Inferior parietal cortex (tissue), 1 donor: Measurements from ENCODE around the gene AFDN.

Source experiments
- DNase-seq: peaks from one replicate; pipeline ENCODE4 v3.0.0-alpha.2; 2016; ENCODE audit errors: extremely low spot score

AFDN gene

DNA sequence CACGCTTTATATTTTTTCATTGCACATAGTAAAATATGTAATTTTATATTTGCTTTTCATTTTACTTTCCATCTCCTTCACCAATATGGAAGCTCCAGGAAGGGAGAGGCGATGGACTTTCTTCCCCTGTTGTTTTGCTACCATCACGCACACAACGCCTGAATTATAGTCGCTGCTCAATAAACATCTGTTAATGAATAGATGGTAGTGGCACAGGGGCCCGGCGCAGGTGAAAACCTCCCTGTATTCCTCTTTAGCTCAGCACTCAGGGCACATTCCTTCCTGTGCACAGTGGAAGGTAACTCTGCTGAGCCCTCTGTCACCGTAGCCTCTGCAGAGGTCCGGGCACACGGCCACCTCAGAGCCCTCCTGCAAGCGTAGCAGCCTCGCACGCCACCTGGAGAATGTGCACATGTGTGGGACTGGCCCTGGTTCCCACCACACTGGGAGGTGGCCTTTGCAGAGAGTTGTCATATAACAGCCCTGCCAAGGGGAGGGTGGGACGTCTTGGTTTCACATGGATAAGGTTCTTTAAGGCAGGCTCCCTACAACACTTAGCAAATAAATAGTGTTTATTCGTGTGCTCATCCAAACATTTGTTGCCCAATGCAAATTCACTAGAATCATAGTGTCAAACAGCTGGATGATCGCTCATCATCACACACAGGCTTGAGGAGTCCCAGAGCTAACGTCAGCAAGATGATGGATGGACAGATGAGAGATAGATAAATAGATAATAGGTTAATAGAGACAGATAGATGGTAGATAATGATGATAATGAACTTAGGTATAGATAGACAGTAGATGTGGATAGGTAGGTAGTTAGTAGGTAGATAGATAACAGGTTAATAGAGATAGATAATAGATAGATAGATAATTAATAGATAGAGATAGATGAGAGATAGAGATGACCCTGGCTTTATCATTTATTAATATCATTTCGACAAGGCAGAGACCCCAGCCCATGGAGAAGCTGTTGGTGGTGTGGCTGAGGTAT is 32.3 kb upstream of the AFDN start:
- no peak for DNase-seq

DNA sequence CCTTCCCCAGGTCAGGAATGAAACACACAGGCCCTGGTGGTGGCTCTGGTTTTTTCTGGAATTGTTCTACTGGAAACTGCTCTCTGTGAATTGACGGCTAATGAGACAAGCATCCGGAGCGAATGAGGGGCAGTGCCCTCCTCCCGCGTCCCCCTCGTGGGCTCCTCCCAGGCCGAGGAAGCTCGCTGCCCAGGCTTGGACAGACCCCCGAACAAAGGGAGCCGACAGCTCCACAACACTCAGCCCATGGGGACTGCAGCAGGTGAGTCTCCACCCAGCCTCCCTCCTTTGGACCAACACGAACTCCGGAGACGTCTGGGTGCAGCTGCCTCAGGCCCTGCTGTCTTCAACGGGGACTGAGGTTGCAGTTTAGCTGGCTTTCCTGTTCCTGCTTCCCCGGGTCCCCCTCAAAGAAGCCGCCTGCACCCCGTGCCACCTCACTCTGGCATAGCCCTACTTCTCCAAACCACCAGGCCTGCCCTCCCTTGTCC is 31.3 kb upstream of the AFDN start:
- no peak for DNase-seq

DNA sequence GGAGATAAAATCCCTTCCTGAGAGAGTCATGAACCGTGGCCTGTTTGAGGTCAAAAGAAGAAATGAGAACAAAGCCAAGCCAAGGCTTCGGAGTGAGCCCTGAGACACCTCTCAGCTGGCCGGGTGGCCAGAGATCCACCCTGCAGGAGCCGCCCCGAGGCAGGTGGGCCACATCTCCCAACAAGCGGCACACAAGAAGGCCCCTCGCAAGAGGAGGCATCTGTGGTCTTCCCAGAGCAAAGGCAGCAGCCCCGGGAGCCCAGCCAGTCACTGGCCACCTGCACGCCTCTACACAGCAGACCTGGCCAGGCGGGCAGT is 30.9 kb upstream of the AFDN start:
- no peak for DNase-seq

DNA sequence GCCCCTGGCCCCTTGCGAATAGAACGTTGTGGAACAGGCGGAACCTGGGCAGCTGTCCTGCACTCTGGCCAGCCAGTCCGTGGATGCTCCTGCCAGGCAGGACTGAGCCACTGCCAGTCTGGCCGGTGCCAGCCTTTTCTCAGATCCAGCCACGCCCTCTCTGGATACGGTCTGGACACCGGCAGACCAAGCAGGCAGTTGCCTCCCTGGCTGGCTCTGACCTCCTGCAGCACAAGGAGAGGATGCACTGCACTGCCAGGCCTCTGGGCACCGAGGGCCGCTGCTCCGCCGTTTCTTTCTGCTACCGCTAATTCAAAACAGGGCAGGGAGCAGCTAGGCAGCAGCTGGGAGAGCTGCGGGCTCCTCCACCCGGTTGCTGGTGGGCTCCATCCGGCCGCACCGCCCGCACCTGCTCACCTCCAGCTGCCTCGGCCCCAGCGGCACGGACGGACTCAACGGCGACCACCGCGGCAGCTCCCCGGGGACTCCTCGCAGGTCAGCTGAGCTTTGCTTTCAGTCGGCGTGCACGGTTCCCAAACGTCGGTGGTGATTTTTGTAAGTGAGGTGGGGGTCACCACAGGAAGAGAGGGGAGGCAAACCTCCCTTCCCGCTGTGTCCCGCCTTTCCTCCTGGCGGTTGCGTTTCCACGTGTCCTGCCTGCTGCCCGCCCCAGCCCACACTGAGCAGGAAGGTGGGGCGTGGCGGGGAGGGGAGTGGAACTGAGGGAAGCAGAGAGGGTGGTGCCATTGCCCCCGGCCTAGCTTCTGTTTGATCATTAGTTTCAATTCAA is 30.3 kb upstream of the AFDN start:
- no peak for DNase-seq

DNA sequence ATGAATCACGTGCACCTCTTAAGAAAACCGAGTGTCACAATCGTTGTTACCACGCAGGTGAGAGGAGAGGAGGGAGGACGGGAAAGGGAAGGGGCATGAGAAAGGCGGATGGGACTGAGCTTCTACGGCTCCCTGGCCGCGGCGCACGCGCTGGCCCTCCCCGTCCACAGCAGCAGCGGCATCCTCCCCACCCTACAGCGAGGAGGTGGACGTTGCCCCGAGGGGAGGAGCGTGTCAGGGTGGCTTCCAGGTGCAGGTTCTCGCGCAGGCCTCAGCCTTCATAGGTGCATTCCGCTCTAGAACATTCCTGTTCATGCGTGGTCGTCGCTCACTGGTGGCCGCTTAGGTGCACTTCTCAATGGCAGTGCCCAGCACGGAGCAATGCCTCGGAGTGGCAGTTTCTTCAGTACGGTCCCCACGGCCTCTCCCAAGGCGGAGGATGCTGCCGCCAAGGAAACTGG is 29.7 kb upstream of the AFDN start:
- no peak for DNase-seq

DNA sequence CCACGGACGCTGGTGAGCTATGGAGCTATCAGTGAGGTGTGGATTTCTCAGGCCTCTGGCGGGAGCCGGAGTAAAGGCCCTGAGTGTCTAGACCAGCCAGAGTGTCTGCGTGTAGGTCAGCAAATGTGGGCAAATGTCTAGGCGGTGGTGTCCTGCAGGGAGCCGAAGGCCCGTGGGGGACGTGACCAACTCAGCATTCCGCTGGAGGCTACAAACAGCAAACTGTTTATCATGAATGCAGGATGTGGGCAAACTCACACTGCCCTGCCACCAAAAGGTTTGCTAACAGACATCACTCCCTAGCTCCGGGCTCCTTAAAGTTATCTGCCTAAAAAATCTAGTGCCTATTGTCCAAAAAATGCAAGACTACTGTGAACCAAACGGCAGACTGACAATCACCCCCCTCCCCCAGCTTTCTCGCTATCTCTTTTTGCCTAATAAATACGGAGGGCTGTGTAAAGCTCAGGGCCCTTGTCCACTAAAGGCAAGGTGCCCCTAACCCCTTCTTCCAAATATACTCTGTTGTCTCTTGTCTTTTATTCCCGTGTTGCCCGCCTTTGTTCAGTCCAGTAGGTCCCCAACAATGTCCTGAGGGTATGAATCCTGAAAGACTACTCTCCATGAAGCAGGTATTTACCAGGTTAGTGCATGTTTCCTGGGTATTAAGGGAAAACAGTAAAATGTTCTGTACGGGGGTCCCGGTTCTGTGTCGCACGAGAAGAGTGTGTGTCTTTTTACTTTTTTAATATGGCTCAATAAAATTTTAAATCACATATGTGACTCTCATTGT is 29.0 kb upstream of the AFDN start:
- no peak for DNase-seq

DNA sequence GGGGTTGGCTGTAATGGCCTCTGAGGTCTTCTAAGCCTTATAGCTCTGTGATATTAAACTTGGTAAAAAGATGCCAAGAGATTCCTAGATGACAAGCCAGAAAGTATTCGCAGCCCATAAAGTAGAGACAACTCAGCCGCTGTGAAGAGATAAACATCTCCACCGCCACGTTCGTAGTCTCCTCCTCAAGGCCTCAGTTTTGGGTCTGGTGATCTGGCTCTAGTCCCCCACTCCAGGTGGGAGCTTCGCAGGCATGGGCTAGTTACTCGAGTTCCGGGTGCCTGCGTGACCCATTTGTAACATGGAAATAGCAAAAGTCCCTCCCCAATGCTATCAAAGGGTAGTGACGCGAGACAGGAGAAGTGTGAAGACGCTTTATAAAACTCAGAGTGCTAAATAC is 28.3 kb upstream of the AFDN start:
- no peak for DNase-seq

DNA sequence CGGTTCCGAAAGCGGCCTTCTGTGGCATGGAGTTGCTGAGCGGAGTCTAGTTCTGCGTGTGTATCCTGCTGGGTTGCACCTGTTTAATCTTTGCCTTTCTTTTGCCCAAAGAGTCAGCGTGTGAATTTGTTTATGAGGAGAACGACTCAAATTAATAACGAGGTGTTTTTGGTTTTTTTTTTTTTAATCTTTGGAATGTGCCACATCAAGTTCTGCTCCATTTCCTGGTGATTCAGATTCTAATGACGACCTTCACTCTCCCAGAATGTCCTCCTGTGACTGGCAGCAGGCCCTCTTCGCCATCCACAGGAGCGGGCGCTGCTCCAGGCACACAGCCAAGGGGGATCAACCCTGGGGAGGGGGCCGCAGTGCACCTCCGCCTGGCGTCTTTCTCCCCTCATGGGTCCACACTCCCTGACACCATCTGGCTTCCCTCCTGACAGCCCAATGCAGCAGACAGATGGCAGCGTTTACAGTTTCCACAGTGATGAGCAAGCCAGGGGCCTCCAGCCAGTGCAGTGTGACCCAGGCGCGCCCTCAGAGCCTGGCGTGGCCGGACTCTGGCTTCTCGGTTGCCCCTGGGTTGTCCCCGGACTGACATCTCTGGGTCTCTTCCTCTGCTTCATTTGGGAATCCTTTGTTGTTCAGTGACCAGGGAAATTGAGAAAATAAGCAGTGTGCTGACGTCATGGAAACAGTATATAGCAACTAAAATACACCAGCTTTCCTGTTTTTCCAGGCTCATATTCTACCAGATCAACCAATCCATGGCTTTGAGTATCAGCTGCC is 27.5 kb upstream of the AFDN start:
- DNase-seq, result no peak

DNA sequence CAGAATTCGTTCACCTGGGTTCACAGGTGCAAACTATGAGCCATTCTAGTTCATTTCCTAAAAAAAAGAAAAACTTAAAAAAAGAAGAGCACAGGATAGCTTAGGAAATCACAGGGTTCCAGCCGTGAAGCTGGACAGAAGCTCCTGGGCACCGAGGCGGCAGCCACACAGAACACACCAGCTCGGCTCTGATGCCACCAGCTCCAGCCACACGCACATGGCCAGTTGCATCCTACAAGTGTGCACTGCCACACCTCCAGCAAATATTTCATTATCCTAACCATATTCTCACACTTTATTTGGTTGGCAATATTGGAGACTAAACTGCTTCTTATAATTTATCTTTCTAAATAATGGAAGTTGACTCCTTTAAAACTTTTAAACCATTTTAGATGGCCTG is 26.2 kb upstream of the AFDN start:
- DNase-seq, result no peak

DNA sequence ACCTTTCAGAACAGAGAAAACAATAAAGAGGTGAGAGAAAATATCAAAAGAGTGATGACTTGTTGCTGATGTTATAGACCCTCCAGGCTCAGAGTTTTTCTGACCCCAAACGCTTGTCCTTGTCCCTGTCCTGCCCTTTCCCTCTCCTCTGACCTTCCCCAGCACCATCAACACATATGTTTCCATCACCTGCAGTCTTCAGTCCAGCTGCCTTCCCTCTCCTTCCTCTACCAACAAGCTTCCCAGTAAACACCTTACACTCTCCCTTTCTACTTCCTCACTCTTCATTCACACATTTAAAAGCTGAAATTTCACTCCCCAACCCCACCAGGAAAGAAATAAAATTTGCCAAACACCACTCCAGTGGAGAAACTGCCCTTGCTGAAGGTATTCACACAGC is 25.4 kb upstream of the AFDN start:
- DNase-seq, result no peak

DNA sequence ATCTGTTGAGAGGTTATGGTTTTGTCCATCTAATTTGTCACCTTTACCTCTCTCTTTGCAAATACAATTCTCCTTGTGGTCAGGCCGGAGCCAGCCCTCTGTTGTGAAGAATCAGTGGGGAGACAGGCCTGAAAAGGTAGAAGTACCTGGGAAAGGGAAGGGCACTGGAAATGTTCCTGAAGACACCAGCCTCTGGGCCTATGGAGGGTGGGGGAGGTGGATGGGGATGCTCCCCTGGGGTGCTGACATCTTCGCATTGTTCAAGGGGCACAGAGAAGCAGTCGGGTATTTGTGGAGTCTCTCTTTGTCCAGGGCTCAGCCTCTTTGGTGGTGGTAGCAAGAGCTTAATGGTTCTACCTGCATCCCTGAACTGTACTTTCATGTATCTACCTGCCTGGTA is 24.4 kb upstream of the AFDN start:
- DNase-seq, result no peak

DNA sequence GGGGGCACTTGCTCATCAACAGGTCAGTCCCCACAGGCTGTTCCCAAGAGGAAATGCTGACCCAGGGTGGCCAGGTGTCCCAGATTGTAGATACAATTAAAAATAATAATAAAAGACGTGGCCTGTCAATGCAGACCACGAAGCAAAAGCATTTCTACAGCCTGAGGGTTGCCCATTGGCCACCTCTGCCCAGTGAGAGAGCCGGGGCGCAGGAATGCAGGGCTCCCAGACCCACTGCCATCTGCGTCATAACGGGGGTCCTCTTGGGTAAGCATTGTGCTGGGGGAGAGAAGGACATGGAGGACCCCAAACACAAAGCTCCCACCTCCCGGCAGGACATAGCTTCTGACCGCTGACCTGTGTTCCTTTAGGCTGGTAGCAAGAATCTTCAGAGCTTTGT is 22.9 kb upstream of the AFDN start:
- no peak for DNase-seq

DNA sequence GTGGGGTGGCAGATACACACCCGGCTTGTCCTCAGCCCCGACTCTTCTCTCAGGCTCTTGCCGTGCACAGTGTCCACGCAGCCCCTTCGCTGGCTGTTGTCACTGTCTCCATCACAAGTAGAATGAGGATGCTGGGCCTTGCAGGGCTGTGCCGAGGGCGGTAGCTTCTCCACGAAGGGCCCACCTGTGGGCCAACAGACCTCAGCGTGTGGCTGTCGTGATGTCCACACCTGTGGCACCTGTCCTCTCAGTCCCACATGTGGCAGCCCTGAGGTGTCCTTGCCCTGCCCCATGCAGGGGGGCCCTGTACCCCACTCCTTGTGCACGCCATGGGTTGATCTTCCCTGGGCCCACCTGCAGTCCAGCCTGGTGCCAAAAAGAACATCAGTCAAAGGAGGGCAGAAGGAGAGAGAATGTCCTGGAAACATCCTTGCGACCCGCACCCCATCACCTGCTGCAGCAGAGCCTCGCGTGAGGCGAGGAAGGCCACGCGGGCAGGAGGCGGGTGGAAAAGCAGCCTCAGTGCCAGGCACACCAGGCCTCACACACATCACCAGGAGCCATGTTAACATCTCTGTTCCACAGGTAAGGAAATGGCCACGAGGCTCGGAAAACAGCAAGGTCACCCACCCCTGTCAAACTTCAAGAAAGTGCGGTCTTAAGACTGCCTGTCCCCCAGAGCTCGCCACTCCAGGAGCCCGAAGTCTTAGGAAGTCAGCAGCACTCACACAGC is 22.3 kb upstream of the AFDN start:
- no peak for DNase-seq

DNA sequence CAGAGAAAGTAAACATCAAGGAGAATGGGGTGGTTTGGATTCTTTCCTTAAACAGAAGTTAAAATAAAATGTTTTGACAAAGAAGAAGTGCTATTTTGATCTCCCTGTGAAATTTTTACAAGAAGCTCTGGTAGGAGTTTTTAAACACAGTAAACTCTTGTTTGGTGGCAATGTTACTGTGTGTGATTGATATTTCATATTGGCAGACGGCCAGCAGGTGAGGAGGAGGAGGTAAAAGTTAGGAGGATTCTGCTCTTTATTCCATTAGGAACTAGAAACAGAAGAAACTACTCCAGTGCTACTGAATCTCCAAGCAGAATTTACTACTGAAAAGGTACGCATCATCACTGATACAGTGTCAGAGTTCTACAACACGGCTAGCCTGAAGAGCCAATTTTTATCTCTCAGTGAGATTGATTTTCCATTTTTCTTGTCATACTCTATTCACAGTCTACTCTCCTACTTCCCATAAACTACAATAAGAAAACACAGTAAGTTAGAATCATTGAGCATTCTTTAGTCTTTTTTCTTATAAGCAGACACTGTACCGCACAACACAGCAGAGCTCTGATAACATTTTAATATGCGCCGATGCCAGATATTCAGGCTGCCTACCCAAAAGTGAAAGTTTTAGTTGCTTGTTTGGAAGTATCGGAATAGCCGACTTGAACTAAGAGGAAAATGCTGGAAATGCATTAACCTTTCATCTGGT is 21.2 kb upstream of the AFDN start:
- no peak for DNase-seq

DNA sequence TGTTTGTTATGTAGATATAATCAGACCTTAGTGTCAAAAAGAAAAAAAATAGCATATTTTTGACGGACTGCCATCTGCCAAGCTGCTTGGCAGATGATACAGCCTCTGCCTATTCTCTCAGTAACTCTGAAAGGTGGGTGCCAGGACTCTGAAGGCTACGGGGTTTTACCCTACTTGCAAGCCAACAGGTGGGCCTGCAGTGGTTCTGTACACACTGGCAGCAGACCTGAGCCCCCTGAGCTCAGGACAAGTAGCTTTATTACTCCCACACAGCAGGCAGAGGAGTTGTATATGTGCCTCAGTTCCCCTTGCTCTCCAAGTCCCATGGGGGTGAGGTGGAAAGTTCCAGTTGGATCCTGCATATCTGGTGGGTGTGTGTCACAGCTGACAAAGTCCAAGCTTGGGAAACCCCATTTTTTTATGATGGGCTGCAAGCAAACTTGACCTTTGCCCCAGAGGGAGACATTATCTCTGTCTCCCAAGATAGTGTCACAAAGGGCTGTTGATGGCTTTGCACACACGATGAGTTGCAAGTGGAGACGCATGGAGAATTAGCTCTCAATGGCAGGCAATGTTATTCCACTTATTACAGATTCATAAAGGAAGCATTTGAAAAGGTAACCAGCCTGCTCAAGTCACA is 20.5 kb upstream of the AFDN start:
- DNase-seq, result no peak

DNA sequence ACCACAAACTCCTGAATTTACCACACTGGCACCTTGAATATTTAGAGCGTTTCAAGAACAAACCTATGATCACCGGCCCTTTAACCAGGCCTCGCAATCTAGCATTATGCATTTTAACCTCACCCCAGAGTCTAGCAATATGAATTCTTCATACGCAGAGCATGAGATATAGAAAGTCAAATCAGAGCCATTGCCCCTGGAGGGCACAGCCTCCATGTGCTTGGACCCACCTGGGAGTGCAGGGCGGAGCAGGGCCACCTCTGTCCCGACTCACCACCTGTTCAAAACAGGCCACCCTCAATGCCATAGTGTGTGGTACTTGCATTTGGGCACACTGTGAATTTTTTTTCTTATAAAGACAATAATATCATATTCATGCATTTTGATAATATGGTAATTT is 19.5 kb upstream of the AFDN start:
- no peak for DNase-seq

DNA sequence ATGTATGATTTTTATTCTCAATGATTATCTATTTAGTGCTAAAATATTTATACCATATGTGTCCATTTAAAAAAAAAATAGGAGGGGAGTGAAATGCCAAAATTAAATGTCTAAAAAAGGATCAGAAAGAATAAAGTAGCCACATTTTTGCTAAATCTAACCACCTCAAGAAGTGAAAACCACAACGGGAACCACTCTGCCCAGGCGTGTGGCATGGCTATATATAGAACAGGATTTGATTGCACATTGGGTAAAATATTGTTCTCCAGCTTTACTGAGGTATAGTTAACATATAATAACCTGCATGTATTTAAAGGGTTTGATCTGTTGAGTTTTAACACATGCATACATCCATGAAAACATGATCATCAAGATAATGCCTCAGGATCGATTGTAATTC is 19.0 kb upstream of the AFDN start:
- DNase-seq, result no peak

DNA sequence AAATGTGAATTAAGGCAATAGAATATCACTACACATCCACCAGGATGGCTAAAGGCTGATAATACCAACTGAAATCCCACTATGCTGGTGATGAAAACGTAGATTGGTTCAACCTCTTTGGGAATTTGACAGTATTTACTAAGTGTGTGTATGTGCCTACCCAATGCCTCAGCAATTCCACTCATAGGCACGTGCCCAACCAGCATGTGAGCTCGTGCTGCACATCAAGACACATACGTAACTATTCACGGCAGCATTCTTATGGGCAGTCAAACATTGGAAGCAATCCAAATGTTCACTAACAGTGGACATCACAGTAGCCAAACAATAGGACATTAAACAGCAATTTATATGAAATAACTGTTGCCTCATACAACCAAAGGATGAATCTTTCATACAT is 15.7 kb upstream of the AFDN start:
- DNase-seq, result no peak

DNA sequence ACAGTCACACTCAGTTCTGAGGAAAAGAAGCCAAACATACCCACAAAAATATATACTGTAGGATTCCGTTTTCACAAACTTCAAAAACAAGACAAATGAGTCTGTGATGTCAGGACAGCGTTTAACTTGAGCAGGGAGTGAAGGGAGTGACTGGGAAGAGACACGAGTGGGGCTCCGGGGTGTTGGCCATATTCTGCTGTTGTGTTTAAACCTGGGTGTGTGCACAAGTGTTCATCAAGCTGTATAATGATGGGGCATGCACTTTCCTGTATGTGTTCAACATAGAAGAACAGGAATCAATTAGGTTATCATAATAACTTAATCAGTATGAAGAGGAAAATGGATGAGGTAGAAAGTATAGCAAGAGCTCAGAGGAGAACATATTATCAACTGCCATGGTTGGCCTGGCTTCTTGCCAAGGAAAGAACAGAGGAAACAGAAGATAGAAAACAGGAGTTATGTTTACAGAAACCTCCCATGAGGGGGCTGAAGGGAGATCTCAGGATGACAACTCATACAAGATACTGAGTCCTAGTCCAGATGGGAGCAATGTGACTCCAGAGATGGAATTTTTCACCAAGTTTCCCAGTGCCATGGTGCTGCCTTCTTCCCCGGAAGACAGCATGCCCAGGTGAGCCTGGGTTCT is 15.1 kb upstream of the AFDN start:
- DNase-seq, result no peak
